Neutrophil (primary cell): ENCODE measurements around the gene NFIA.

Experiments used
- H3K27ac ChIP-seq: fragments of 200-600 bp; sonication (generic); 2 replicates; pipeline ENCODE4 v1.5.1; 2016; ENCODE audit warnings: mild to moderate bottlenecking, moderate library complexity
- H3K27me3 ChIP-seq: fragments of 200-600 bp; sonication (generic); 2 replicates; pipeline ENCODE4 v1.6.0; 2016; ENCODE audit warnings: mild to moderate bottlenecking
- H3K36me3 ChIP-seq: fragments of 200-600 bp; sonication (generic); 2 replicates; pipeline ENCODE4 v1.5.1; 2017
- H3K4me1 ChIP-seq, 2 experiments: fragments of 200-600 bp in 1 of 2; sonication (generic) in 1 of 2; 1 replicate in 1 of 2; 2 replicates in 1 of 2; pipeline versions ENCODE4 v1.5.1 to v1.6.1; 2013 to 2016; ENCODE audit warnings: low read depth in 1 of 2, low read length in 1 of 2, mild to moderate bottlenecking in 1 of 2, moderate library complexity in 1 of 2; ENCODE audit not compliant: control insufficient read depth in 1 of 2, insufficient read depth in 1 of 2
- H3K4me3 ChIP-seq, 2 experiments: fragments of 200-600 bp in 1 of 2; sonication (generic) in 1 of 2; 1 replicate in 1 of 2; 2 replicates in 1 of 2; pipeline ENCODE4 v1.5.1; 2013 to 2016; ENCODE audit warnings: low read depth in 1 of 2, low read length in 1 of 2, mild to moderate bottlenecking in 1 of 2, moderate library complexity in 1 of 2
- H3K9me3 ChIP-seq: fragments of 200-600 bp; sonication (generic); 2 replicates; pipeline ENCODE4 v1.5.1; 2016
- TF ChIP-seq, protein P1 (sequence below): fragments of 200-600 bp; sonication (generic); IDR thresholded peaks from 2 replicates; pipeline ENCODE4 v1.5.1; 2016; ENCODE audit warnings: antibody characterized with exemption

Gene NFIA

DNA sequence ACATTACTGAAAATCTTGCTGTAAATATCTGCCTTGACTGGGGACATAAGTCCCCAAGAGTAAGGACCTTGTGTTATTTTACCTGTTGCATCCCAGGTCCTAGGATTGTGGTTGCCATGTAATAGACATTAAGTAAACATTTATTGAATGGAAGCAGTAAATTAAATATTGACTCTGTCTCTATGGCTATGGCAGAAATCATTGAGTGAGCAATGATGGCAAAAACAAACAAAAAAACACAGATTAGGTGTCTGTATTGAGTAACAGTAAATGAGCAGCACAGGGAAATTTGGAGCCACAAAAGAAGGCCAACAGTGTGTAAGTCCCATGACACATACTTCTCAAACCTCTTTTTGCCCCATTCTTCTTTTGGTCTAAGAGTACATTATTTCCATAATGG lies 240.4 kb downstream of the NFIA start:
- Histone ChIP-seq H3K27me3 (no peaks in the 10 kb centered on the region), H3K9me3 (no peaks in the 10 kb centered on the region), H3K27ac (no peak overlapping the region), H3K4me1 (no peaks in the 10 kb centered on the region), H3K36me3 (no peaks in the 10 kb centered on the region), H3K4me3 (no peak overlapping the region)
- TF ChIP-seq, protein P1, sequence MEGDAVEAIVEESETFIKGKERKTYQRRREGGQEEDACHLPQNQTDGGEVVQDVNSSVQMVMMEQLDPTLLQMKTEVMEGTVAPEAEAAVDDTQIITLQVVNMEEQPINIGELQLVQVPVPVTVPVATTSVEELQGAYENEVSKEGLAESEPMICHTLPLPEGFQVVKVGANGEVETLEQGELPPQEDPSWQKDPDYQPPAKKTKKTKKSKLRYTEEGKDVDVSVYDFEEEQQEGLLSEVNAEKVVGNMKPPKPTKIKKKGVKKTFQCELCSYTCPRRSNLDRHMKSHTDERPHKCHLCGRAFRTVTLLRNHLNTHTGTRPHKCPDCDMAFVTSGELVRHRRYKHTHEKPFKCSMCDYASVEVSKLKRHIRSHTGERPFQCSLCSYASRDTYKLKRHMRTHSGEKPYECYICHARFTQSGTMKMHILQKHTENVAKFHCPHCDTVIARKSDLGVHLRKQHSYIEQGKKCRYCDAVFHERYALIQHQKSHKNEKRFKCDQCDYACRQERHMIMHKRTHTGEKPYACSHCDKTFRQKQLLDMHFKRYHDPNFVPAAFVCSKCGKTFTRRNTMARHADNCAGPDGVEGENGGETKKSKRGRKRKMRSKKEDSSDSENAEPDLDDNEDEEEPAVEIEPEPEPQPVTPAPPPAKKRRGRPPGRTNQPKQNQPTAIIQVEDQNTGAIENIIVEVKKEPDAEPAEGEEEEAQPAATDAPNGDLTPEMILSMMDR: no peak

DNA sequence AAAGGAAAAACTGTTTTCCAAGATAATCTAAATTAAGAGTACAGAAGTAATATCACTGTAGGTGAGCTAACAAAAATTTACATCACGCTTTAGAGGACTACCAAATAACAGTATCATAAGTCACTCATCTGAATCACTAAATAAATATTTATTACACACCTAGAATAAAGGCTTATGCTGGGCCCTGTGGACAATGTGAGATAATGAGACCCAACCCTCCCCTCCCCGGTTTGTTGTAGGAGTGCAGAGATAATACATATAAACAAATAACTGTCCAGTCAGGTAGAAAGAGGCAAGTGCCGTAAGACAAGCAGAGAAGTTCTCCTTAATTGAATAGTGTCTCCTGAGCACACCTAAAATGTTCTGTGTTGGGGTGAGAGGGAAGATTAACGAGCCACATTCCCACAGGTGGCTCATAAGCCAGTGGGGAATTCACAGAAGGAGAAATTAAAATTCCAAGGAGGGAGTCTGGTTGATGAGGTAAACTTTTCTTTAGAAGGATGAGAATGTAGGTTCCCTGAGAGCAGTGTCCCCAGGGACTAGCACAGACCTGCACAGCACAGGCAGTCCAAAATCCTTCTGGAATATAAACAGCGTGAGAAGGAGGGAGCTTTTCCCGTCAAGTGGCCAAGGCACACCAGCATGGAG lies 241.4 kb downstream of the NFIA start:
- Histone ChIP-seq H3K27me3 (no peaks in the 10 kb centered on the region), H3K27ac (no peak overlapping the region), H3K4me3 (no peak overlapping the region), H3K9me3 (no peaks in the 10 kb centered on the region), H3K36me3 (no peaks in the 10 kb centered on the region), H3K4me1 (no peaks in the 10 kb centered on the region)
- TF ChIP-seq, protein P1: no peak

DNA sequence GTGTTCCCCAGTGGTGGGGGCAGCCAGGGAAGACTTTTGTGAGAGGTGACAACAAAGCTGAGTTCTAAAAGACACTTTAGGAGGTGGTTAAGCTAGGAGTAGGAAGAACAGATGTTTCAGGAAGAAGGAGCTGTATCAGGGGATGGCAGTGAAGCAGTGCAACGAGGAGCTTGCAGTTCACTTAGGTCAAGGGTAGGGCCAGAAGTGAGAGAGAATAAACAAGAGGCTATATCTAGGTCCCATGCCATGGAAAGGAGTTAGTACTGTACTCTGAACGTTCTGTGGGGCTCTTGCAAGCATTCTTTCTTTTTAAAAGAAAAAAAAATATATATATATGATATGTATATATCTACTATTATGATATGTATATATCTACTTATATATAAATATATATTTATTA lies 244.4 kb downstream of the NFIA start:
- Histone ChIP-seq H3K27ac (no peak overlapping the region), H3K4me1 (no peaks in the 10 kb centered on the region), H3K27me3 (no peaks in the 10 kb centered on the region), H3K9me3 (no peaks in the 10 kb centered on the region), H3K36me3 (no peaks in the 10 kb centered on the region), H3K4me3 (no peak overlapping the region)
- TF ChIP-seq, protein P1: no peak

DNA sequence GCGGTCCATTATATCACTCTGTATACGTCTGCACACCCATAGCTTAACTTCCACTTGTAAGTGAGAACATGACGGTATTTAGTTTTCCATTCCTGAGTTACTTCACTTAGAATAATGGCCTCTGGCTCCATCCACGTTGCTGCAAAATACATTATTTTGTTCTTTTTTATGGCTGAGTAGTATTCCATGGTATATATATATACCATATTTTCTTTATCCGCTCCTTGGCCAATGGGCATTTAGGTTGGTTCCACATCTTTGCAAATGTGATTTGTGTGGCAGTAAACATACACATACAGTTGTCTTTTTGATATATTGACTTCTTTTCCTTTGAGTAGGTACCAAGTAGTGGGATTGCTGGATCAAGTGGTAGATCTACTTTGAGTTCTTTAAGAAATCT lies 245.1 kb downstream of the NFIA start:
- H3K4me1 ChIP-seq: no peaks in the 10 kb centered on the region
- H3K9me3 ChIP-seq: no peaks in the 10 kb centered on the region
- TF ChIP-seq, protein P1: no peak
- no peaks in the 10 kb centered on the region for H3K36me3 ChIP-seq
- H3K4me3 ChIP-seq: no peak overlapping the region
- no peaks in the 10 kb centered on the region for H3K27me3 ChIP-seq
- H3K27ac ChIP-seq: no peak overlapping the region

DNA sequence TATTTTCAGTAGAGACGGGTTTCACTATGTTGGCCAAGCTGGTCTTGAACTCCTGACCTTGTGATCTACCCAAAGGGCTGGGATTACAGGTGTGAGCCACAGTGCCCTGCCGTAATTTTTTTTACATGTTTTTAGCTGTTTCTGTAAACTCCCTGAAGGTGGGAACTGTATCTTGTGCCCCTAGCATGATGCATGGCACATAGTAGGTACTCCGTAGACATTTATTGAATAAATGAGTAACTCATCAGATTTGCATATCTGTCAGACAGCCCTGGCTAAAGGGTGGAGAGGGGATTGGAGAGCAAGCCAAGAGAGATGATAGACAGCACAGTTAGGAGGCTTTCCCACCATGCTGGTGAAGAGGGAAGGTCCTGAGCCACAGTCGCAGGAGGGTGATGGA lies 247.2 kb downstream of the NFIA start:
- no peak overlapping the region for H3K27ac ChIP-seq
- H3K9me3 ChIP-seq: no peaks in the 10 kb centered on the region
- H3K4me3 ChIP-seq: no peak overlapping the region
- H3K4me1 ChIP-seq: no peaks in the 10 kb centered on the region
- no peaks in the 10 kb centered on the region for H3K36me3 ChIP-seq
- TF ChIP-seq, protein P1: no peak
- H3K27me3 ChIP-seq: no peaks in the 10 kb centered on the region
